HEK293 (cell line): ENCODE data around the gene CTNNBL1.

Experiments used
- CTCF ChIA-PET: fragments of 350-600 bp; formaldehyde crosslinking; extraction: SDS; loops from one replicate; lab custom pipeline; 2021; ENCODE audit warnings: antibody characterized with exemption; lab: Yijun Ruan, JAX
- POLR2A ChIA-PET: fragments of 300-600 bp; formaldehyde crosslinking; extraction: SDS; loops from one replicate; lab custom pipeline; 2020; ENCODE audit warnings: antibody characterized with exemption, inconsistent platforms; lab: Yijun Ruan, JAX
- H3K27ac ChIP-seq: fragments of 200-500 bp; sonication (Bioruptor generic); 2 replicates; pipeline ENCODE4 v1.5.1; 2014; ENCODE audit warnings: low read depth, low read length, control low read depth, inconsistent platforms; ENCODE audit errors: extremely low read depth
- H3K36me3 ChIP-seq, 2 experiments: fragments of 200-500 bp in 1 of 2; sonication (Bioruptor generic) in 1 of 2; 1 replicate in 1 of 2; 2 replicates in 1 of 2; pipeline ENCODE4 v1.5.1; 2014 to 2017; ENCODE audit warnings: inconsistent platforms in 2 of 2, low read length in 2 of 2; ENCODE audit not compliant: control insufficient read depth in 2 of 2, insufficient read depth in 1 of 2
- H3K4me1 ChIP-seq: fragments of 200-500 bp; sonication (Bioruptor generic); 2 replicates; pipeline ENCODE4 v1.5.1; 2014; ENCODE audit warnings: mild to moderate bottlenecking, low read length, inconsistent platforms; ENCODE audit not compliant: control insufficient read depth, insufficient read depth
- H3K4me3 ChIP-seq: 2 replicates; pipeline ENCODE4 v1.5.1; 2011; ENCODE audit warnings: low read depth, mild to moderate bottlenecking, control low read depth, low read length, moderate library complexity
- H3K9me3 ChIP-seq: fragments of 200-500 bp; sonication (Bioruptor generic); 2 replicates; pipeline ENCODE4 v1.5.1; 2014; ENCODE audit warnings: low read depth, low read length, inconsistent platforms; ENCODE audit not compliant: control insufficient read depth, insufficient read depth
- HOXC10 ChIP-seq: sonication (generic); formaldehyde crosslinking; IDR thresholded peaks from 2 replicates; pipeline ENCODE4 v1.8.1; 2023; ENCODE audit warnings: mild to moderate bottlenecking, missing genetic modification reagents
- IKZF3 ChIP-seq: fragments of 450-650 bp; IDR thresholded peaks from 2 replicates; pipeline ENCODE4 v1.5.0; 2018; ENCODE audit warnings: missing biosample characterization, mild to moderate bottlenecking, missing genetic modification characterization, moderate library complexity
- KLF17 ChIP-seq: fragments of 450-650 bp; formaldehyde crosslinking; IDR thresholded peaks from 2 replicates; pipeline ENCODE4 v1.5.1; 2016; ENCODE audit warnings: missing biosample characterization, missing genetic modification characterization
- PRDM10 ChIP-seq: fragments of 450-650 bp; formaldehyde crosslinking; IDR thresholded peaks from 2 replicates; pipeline ENCODE4 v1.5.1; 2016; ENCODE audit warnings: missing biosample characterization, missing genetic modification characterization
- ZEB2 ChIP-seq: fragments of 450-650 bp; formaldehyde crosslinking; IDR thresholded peaks from 2 replicates; pipeline ENCODE4 v1.5.1; 2016; ENCODE audit warnings: missing biosample characterization, missing genetic modification characterization
- ZNF202 ChIP-seq: fragments of 450-650 bp; formaldehyde crosslinking; IDR thresholded peaks from 2 replicates; pipeline ENCODE4 v1.5.1; 2016; ENCODE audit warnings: missing biosample characterization, missing genetic modification characterization, borderline replicate concordance
- ZNF239 ChIP-seq: fragments of 450-650 bp; formaldehyde crosslinking; IDR thresholded peaks from 2 replicates; pipeline ENCODE4 v1.5.1; 2016; ENCODE audit warnings: missing biosample characterization, missing genetic modification characterization
- ZNF354C ChIP-seq: fragments of 450-650 bp; formaldehyde crosslinking; IDR thresholded peaks from 2 replicates; pipeline ENCODE4 v1.5.1; 2016; ENCODE audit warnings: missing biosample characterization, missing genetic modification characterization, low read depth, borderline replicate concordance
- ZNF449 ChIP-seq: fragments of 450-650 bp; formaldehyde crosslinking; IDR thresholded peaks from 2 replicates; pipeline ENCODE4 v1.5.1; 2017; ENCODE audit warnings: missing biosample characterization, mild to moderate bottlenecking, missing genetic modification characterization, moderate library complexity
- ZNF561 ChIP-seq: fragments of 450-650 bp; IDR thresholded peaks from 2 replicates; pipeline ENCODE4 v1.5.1; 2018; ENCODE audit warnings: missing biosample characterization, missing genetic modification characterization, borderline replicate concordance
- ZNF623 ChIP-seq: fragments of 450-650 bp; formaldehyde crosslinking; IDR thresholded peaks from 2 replicates; pipeline ENCODE4 v1.5.1; 2016; ENCODE audit warnings: missing biosample characterization, missing genetic modification characterization
- ZNF626 ChIP-seq: fragments of 450-650 bp; sonication (Bioruptor Pico); formaldehyde crosslinking; IDR thresholded peaks from 2 replicates; pipeline ENCODE4 v1.5.1; 2018; ENCODE audit warnings: missing biosample characterization, missing genetic modification characterization, inconsistent platforms
- ZNF677 ChIP-seq: fragments of 450-650 bp; IDR thresholded peaks from 2 replicates; pipeline ENCODE4 v1.5.0; 2018; ENCODE audit warnings: missing biosample characterization, mild to moderate bottlenecking, missing genetic modification characterization, moderate library complexity
- ZNF704 ChIP-seq: fragments of 450-650 bp; formaldehyde crosslinking; IDR thresholded peaks from 2 replicates; pipeline ENCODE4 v1.5.1; 2016; ENCODE audit warnings: missing biosample characterization, missing genetic modification characterization
- ZNF707 ChIP-seq: fragments of 450-650 bp; formaldehyde crosslinking; IDR thresholded peaks from 2 replicates; pipeline ENCODE4 v1.5.1; 2016; ENCODE audit warnings: missing biosample characterization, missing genetic modification characterization
- ZSCAN4 ChIP-seq: fragments of 450-650 bp; formaldehyde crosslinking; IDR thresholded peaks from 2 replicates; pipeline ENCODE4 v1.5.1; 2017; ENCODE audit warnings: missing biosample characterization, missing genetic modification characterization

Gene CTNNBL1

GRCh38 chr20:37866051-37866450 is 172.2 kb downstream of the CTNNBL1 start:
- Histone ChIP-seq H3K4me1 (no peaks in the 10 kb centered on the region), H3K36me3 (peaks cover 0 to 30% of the 10 kb centered on the region in 2 experiments; a peak in 1 of 3 replicates), H3K9me3 (no peaks in the 10 kb centered on the region)
- CTCF ChIA-PET = interaction anchor here (0.9 kb wide), 1 partner anchor 11 kb away, joined by 3 read pairs; no protein-coding TSS in a partner anchor
- TF ChIP-seq ZNF239 (tag by site-specific recombination) = no peak
- TF ChIP-seq ZNF354C = no peak
- no peak for TF ChIP-seq ZSCAN4 (tag by site-specific recombination)
- no peak for TF ChIP-seq ZEB2 (tag by site-specific recombination)
- no peak for TF ChIP-seq PRDM10
- TF ChIP-seq ZNF449 (tag by site-specific recombination) = no peak
- no peak for TF ChIP-seq ZNF707 (tag by site-specific recombination)
- TF ChIP-seq ZNF561 (tag by site-specific recombination) = no peak
- TF ChIP-seq KLF17 = no peak
- no peak for TF ChIP-seq HOXC10
- no peak for TF ChIP-seq ZNF202
- no peak for TF ChIP-seq ZNF623 (tag by site-specific recombination)
- TF ChIP-seq ZNF704 = no peak
- no peak for TF ChIP-seq IKZF3 (tag by site-specific recombination)
- no peak for TF ChIP-seq ZNF626 (tag by site-specific recombination)
- TF ChIP-seq ZNF677 (tag by site-specific recombination) = no peak
- TF ChIP-seq, all 188 proteins: peak for 0
- Histone ChIP-seq H3K4me3 (no peak overlapping the region), H3K27ac (no peak overlapping the region)
- POLR2A ChIA-PET = no interaction called here
